GM21786 (cell line): ENCODE results near the gene SPRR3.
"Not testable (repeated sequence)": the region's sequence is repeated elsewhere in the genome, so short reads cannot be mapped to it uniquely, and the experiment has no call there.

ENCODE experiments used
- ATAC-seq: cut with Tn5 transposase; IDR thresholded peaks from one replicate; pipeline ENCODE4 v1.9.1; 2021; ENCODE audit not compliant: unreplicated experiment

The SPRR3 gene

DNA sequence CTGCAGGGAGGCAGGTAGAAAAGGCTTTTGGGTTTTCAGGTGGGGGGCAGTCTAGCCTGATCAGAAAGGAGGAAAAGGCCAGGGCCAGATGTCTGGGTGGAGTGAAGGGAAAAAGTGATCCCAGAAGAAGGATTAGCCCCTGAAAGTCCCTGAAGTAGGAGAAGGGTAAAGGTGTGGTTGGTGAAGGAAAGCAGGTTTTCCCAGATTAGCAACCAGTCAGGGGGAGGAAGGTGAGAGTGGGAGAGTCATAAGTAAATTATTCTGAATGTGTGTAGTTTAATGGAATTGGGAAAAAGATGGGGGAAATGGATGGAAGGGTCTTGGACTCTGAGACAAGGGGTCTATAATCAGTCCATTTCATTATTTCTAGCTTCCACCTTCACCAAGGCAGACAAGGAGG lies 18.3 kb upstream of the SPRR3 start:
- ATAC-seq, result no peak

DNA sequence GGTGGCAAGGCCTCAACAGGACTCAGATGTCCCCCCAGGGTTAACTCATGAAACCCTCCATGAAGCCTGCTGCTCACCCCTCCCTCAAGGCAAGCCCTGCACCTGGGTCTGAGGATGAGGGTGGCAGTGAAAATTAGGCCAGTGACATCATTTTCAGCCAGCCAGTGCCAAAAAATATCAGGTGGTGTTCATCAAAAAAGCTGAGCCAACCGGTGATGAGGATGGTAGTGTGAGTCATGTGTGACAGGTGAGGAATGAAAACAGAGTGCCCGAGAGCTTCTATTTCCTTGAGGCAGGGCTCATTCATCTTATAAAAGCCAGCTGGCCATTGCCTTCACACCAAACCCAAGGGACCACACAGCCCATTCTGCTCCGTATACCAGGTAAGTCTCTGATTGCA lies 17.8 kb upstream of the SPRR3 start, which contains the start of gene SPRR1A:
TSS of gene SPRR1A (plus strand) at position 339 of the 400 bp plus-strand sequence. CDS start 1,150 bp downstream, outside the sequence.
- no peak for ATAC-seq

- ATAC-seq, result no peak
These were observed 15.0 kb upstream of the SPRR3 start for GRCh38 chr1:152986578-152986977.

- no peak for ATAC-seq
These were observed 8.4 kb upstream of the SPRR3 start for GRCh38 chr1:152993186-152993585.

- ATAC-seq, result no peak
These were observed 5.7 kb upstream of the SPRR3 start for GRCh38 chr1:152995842-152996241.

GRCh38 chr1:152996633-152997400 lies 4.7 kb upstream of the SPRR3 start:
- no peak for ATAC-seq

- ATAC-seq, result no peak
These were observed 3.6 kb upstream of the SPRR3 start for GRCh38 chr1:152997901-152998300.

DNA sequence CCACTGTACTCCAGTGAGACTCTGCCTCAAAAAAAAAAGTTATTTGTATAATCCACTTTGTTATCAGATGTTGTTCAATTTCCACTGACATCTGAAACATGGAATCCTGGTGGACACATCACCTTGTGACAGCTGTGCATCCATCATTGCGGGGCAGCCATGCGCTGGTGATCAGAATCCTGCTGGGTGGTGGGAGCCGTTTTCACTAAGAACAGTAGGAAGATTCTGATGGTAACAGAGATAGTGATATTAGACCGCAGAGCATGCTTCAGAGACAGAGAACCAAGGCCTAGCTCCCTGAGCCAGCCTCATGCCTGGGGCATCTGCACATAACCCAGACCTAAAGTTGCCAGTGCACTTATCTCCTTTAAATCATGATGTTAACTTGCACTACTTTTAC lies 3.1 kb upstream of the SPRR3 start:
- no peak for ATAC-seq

GRCh38 chr1:152999818-153000217 lies 1.7 kb upstream of the SPRR3 start:
- no peak for ATAC-seq

DNA sequence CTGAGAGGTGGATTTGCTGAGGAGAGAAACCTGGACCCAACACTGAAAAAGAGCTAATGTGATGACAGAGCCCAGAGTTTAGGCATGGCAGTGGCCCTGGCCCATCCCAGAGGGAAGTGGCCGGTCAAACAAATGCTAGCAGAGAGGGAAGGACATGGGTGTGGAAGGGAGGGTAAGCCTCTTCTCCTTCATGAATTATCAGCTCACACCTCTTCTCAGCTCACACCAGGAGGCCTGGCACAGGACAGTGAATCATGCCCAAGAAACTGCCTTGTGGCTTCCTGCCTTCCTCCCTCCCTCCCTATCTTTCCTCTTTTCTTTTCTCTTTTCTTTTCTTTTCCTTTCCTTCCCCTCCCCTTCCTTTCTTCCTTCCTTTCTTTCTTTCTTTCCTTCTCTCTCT lies 1.3 kb upstream of the SPRR3 start:
- no peak for ATAC-seq

DNA sequence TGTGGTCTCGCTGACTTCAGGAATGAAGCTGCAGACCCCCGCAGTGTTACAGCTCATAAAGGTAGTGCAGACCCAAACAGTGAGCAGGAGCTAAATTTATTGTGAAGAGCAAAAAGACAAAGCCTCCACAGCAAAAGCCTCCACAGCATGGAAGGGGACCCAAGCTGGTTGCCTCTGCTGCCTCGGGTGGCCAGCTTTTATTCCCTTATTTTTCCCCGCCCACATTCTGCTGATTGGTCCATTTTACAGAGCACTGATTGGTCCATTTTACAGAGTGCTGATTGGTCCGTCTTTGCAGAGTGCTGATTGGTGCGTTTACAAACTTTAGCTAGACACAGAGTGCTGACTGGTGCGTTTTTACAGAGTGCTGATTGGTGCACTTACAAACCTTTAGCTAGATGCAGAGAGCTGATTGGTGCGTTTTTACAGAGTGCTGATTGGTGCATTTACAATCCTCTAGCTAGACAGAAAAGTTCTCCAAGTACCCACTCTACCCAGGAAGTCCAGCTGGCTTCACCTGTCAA lies 9.7 kb downstream of the SPRR3 start:
- ATAC-seq, result not testable (repeated sequence)

GRCh38 chr1:153021829-153022228 lies 20.3 kb downstream of the SPRR3 start:
- not testable (repeated sequence) for ATAC-seq

DNA sequence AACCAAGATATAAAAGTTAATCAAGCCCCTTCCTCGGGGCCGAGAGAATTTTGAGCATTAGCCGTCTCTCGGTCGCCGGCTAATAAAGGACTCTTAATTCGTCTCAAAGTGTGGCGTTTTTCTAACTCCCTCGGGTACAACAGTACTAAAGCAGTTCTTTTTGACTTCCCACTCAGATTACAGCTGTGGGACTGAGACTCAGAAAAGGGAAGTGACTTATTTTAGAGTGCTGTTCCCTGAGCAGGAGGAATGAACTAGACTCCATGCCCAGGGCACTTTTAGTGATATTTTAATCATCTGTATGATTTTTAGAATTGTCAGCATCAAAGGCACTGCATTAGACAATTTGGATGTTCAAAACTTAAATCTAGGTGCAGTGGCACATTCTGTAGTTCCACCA lies 20.8 kb downstream of the SPRR3 start:
- not testable (repeated sequence) for ATAC-seq

DNA sequence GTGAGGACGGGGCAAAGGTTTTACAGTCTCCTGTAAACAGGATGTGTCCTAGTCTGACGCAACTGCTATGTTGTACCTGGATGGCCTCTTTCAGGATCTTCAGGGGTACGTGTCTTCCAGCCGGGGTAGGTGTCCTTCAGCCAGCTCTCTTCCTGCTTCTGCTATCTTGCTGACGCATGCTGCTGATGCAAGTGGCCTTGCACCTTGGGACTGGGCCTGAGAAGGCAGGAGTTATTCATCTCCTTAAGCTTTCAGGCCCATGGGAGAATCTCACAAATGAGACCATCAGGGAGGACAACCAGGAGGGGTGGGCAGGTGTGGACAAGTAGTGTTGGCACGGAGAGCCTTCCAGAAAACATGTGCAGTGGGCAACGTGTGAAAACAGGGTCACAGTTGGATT lies 21.6 kb downstream of the SPRR3 start:
- ATAC-seq, result no peak

- ATAC-seq, result no peak
These were observed 22.9 kb downstream of the SPRR3 start for GRCh38 chr1:153024413-153024812.

DNA sequence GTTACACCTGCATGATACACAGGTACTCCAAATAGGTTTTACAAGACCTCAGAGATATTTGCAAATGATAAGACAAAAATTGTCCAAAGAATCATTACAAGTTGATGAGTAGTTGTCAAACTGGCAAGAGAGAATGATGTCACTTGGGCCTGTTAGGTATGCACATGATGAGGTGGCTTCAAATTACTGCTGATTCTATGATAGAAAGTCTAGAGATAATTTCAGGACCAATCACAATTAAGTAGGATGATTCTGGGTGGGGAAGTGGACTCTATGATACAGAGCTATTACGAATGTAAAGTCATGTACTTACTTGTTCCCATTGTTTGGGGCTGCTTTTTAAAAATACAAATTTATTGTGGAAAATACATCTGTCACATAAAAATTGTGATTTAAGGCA lies 24.2 kb downstream of the SPRR3 start:
- ATAC-seq, result no peak

- no peak for ATAC-seq
These were observed 27.2 kb downstream of the SPRR3 start for GRCh38 chr1:153028766-153029165.

- ATAC-seq, result no peak
These were observed 29.3 kb downstream of the SPRR3 start, which contains the start of gene SPRR1B for GRCh38 chr1:153030895-153031294. TSS of gene SPRR1B (plus strand) at chr1:153031203. CDS start at chr1:153032346, 1,143 bp downstream.

DNA sequence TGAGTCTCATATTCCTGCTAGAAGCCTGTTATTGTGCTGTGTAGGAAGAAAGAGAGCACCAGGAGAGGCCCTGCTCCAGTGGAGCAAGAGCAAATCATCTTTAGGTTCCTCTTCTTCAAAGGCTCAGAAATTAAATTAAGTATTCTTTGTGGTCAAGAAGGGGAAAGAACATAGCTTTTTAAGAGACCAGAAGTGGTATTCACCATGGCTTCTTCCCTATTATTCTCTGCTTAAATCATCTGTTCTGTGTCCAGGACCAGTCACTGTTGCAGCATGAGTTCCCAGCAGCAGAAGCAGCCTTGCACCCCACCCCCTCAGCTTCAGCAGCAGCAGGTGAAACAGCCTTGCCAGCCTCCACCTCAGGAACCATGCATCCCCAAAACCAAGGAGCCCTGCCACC lies 30.5 kb downstream of the SPRR3 start:
- no peak for ATAC-seq

GRCh38 chr1:153032677-153033308 lies 31.2 kb downstream of the SPRR3 start:
- ATAC-seq, result no peak

DNA sequence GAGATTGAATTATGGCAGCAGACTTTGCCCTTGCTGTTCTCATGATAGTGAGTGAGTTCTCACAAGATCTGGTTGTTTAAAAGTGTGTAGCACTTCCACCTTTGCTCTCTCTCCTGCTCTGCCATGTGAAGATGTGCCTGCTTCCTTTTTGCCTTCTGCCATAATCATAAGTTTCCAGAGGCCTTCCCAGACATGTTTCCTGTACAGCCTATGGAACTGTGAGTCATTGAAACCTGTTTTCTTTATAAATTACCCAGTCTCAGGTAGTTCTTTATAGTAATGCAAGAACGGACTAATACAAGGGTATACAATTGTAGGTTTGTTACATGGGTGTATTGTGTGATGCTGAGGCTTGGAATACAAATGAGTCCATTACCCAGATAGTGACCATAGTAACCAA lies 33.7 kb downstream of the SPRR3 start:
- no peak for ATAC-seq

GRCh38 chr1:153040950-153041631 lies 39.5 kb downstream of the SPRR3 start, which contains the start of gene SPRR2D:
TSS of gene SPRR2D (minus strand) at chr1:153041120. CDS start at chr1:153040346, 774 bp downstream.
- ATAC-seq, result no peak
